Neural cell (in vitro differentiated cells): ENCODE results near the gene RPRD1B. TPM values are rescaled to one million over a fixed set of nuclear protein-coding genes. Genes with fewer than 3 reads are reported as not detected.

ENCODE experiments used
- H2AFZ ChIP-seq: fragments of 200-600, 300-800 bp; sonication (generic), shearing (Covaris generic); 2 replicates; pipeline ENCODE4 v1.6.0; 2014; ENCODE audit warnings: low read depth, mild to moderate bottlenecking, antibody characterized with exemption, low read length, moderate library complexity
- H3F3A ChIP-seq: fragments of 200-600 bp; shearing (Covaris generic); 2 replicates; pipeline ENCODE4 v1.6.1; 2016; ENCODE audit warnings: mild to moderate bottlenecking, moderate library complexity, mixed read lengths, antibody characterized with exemption, low read length; ENCODE audit not compliant: insufficient read depth, poor library complexity, severe bottlenecking
- H3K27ac ChIP-seq: fragments of 200-600, 300-800 bp; sonication (generic), shearing (Covaris generic); 2 replicates; pipeline ENCODE4 v1.5.1; 2014; ENCODE audit warnings: mild to moderate bottlenecking, low read length, moderate library complexity
- H3K27me3 ChIP-seq: fragments of 300-800, 200-600 bp; sonication (generic), shearing (Covaris generic); 2 replicates; pipeline ENCODE4 v1.6.0; 2014; ENCODE audit warnings: mild to moderate bottlenecking, low read depth, low read length, moderate library complexity; ENCODE audit not compliant: insufficient read depth
- H3K36me3 ChIP-seq: fragments of 300-800, 200-600 bp; sonication (generic), shearing (Covaris generic); 2 replicates; pipeline ENCODE4 v1.5.1; 2014; ENCODE audit warnings: mild to moderate bottlenecking, antibody characterized with exemption, low read length, moderate library complexity; ENCODE audit not compliant: insufficient read depth
- H3K4me2 ChIP-seq: fragments of 300-800, 200-600 bp; sonication (generic), shearing (Covaris generic); 2 replicates; pipeline ENCODE4 v1.6.0; 2014; ENCODE audit warnings: mild to moderate bottlenecking, low read length
- H3K4me3 ChIP-seq: fragments of 300-800, 200-600 bp; sonication (generic), shearing (Covaris generic); 2 replicates; pipeline ENCODE4 v1.5.1; 2014; ENCODE audit warnings: mild to moderate bottlenecking, low read length, moderate library complexity
- H3K79me2 ChIP-seq: fragments of 200-600 bp; shearing (Covaris generic); replicated peaks from 2 replicates; pipeline ENCODE4 v1.6.0; 2014; ENCODE audit warnings: mild to moderate bottlenecking, low read length, moderate library complexity; ENCODE audit not compliant: insufficient read depth
- H3K9ac ChIP-seq: fragments of 300-800, 200-600 bp; sonication (generic), shearing (Covaris generic); 2 replicates; pipeline ENCODE4 v1.6.1; 2016; ENCODE audit warnings: mild to moderate bottlenecking, low read length, mixed read lengths
- H3K9me2 ChIP-seq: fragments of 200-600 bp; shearing (Covaris generic); 2 replicates; pipeline ENCODE4 v1.6.1; 2016; ENCODE audit warnings: mild to moderate bottlenecking, low read length, mixed read lengths; ENCODE audit not compliant: insufficient read depth
- H3K9me3 ChIP-seq: fragments of 200-600, 300-800 bp; sonication (generic), shearing (Covaris generic); 2 replicates; pipeline ENCODE4 v1.6.1; 2016; ENCODE audit warnings: mild to moderate bottlenecking, mixed run types, low read length, moderate library complexity, mixed read lengths
- H4K20me1 ChIP-seq: fragments of 200-600 bp; shearing (Covaris generic); 2 replicates; pipeline ENCODE4 v1.6.1; 2016; ENCODE audit warnings: mild to moderate bottlenecking, mixed run types; ENCODE audit not compliant: insufficient read depth
- EP300 ChIP-seq: fragments of 450-650 bp; conservative IDR thresholded peaks from 2 replicates; pipeline ENCODE4 v1.6.1; 2014; ENCODE audit warnings: antibody characterized with exemption, mild to moderate bottlenecking, moderate library complexity; ENCODE audit not compliant: poor library complexity, severe bottlenecking
- EZH2 ChIP-seq: fragments of 200-600, 300-800 bp; shearing (Covaris generic), sonication (generic); IDR thresholded peaks from 2 replicates; pipeline ENCODE4 v1.6.1; 2014; ENCODE audit warnings: antibody characterized with exemption, low read length, borderline replicate concordance, mild to moderate bottlenecking; ENCODE audit not compliant: insufficient read depth, poor library complexity, severe bottlenecking
- MXI1 ChIP-seq: fragments of 450-650 bp; conservative IDR thresholded peaks from 2 replicates; pipeline ENCODE4 v1.6.1; 2014; ENCODE audit warnings: antibody characterized with exemption, mild to moderate bottlenecking; ENCODE audit not compliant: poor library complexity, severe bottlenecking
- POLR2AphosphoS5 ChIP-seq: IDR thresholded peaks from 2 replicates; pipeline ENCODE4 v1.6.1; 2012
- RAD21 ChIP-seq: fragments of 450-650 bp; conservative IDR thresholded peaks from 2 replicates; pipeline ENCODE4 v1.6.1; 2014; ENCODE audit warnings: antibody characterized with exemption, mild to moderate bottlenecking, moderate library complexity
- SMC3 ChIP-seq: fragments of 450-650 bp; conservative IDR thresholded peaks from 2 replicates; pipeline ENCODE4 v1.6.1; 2014; ENCODE audit warnings: antibody characterized with exemption, mild to moderate bottlenecking, moderate library complexity; ENCODE audit not compliant: poor library complexity
- TAF1 ChIP-seq: IDR thresholded peaks from 2 replicates; pipeline ENCODE4 v1.6.1; 2012; ENCODE audit warnings: low read depth
- polyA plus RNA-seq: library from polyadenylated mRNA; depleted of rRNA; stranded (reverse); fragments of >200 nt; gene quantifications from 2 replicates; pipeline ENCODE4 v1.2.3, GENCODE V29; 2014
- TF ChIP-seq, protein P1 (sequence below): IDR thresholded peaks from 2 replicates; pipeline ENCODE4 v1.6.1; 2012; ENCODE audit warnings: borderline replicate concordance
- TF ChIP-seq, protein P2 (sequence below): fragments of 450-650 bp; IDR thresholded peaks from 2 replicates; pipeline ENCODE4 v1.5.1; 2014; ENCODE audit warnings: antibody characterized with exemption, mild to moderate bottlenecking, moderate library complexity; ENCODE audit not compliant: poor library complexity, severe bottlenecking

Gene RPRD1B
- polyA plus RNA-seq, 1 donor from 2014 or later, result 23.4 TPM

DNA sequence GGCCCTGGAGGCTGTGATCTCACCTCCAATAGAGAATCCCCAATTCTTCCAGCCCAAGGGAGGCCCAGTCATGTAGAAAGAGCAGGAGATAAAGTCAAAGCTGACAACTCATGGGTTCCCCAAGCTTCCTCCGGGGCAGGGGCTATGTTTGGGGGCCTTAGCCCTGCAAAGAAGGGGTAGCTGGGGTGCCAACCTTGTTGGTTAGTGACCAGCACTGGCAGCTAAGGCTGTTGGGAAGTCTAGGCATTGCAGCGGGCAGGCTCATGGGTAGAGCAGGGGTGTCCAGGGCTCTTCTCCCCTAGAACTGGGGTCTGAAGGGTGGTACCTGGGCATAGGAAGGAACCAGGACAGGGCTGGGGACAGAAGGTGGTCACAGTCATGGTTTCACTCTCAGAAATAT is 95.1 kb downstream of the RPRD1B start:
- H3K9me2 ChIP-seq, result no peaks in the 10 kb centered on the region
- TF ChIP-seq SMC3 (no peak), MXI1 (no peak), EZH2 (no peak), EP300 (no peak), RAD21 (no peak), POLR2AphosphoS5 (no peak), TAF1 (no peak)
- TF ChIP-seq, protein P1, sequence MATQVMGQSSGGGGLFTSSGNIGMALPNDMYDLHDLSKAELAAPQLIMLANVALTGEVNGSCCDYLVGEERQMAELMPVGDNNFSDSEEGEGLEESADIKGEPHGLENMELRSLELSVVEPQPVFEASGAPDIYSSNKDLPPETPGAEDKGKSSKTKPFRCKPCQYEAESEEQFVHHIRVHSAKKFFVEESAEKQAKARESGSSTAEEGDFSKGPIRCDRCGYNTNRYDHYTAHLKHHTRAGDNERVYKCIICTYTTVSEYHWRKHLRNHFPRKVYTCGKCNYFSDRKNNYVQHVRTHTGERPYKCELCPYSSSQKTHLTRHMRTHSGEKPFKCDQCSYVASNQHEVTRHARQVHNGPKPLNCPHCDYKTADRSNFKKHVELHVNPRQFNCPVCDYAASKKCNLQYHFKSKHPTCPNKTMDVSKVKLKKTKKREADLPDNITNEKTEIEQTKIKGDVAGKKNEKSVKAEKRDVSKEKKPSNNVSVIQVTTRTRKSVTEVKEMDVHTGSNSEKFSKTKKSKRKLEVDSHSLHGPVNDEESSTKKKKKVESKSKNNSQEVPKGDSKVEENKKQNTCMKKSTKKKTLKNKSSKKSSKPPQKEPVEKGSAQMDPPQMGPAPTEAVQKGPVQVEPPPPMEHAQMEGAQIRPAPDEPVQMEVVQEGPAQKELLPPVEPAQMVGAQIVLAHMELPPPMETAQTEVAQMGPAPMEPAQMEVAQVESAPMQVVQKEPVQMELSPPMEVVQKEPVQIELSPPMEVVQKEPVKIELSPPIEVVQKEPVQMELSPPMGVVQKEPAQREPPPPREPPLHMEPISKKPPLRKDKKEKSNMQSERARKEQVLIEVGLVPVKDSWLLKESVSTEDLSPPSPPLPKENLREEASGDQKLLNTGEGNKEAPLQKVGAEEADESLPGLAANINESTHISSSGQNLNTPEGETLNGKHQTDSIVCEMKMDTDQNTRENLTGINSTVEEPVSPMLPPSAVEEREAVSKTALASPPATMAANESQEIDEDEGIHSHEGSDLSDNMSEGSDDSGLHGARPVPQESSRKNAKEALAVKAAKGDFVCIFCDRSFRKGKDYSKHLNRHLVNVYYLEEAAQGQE, result no peak
- TF ChIP-seq, protein P2, sequence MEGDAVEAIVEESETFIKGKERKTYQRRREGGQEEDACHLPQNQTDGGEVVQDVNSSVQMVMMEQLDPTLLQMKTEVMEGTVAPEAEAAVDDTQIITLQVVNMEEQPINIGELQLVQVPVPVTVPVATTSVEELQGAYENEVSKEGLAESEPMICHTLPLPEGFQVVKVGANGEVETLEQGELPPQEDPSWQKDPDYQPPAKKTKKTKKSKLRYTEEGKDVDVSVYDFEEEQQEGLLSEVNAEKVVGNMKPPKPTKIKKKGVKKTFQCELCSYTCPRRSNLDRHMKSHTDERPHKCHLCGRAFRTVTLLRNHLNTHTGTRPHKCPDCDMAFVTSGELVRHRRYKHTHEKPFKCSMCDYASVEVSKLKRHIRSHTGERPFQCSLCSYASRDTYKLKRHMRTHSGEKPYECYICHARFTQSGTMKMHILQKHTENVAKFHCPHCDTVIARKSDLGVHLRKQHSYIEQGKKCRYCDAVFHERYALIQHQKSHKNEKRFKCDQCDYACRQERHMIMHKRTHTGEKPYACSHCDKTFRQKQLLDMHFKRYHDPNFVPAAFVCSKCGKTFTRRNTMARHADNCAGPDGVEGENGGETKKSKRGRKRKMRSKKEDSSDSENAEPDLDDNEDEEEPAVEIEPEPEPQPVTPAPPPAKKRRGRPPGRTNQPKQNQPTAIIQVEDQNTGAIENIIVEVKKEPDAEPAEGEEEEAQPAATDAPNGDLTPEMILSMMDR, result no peak
- no peaks in the 10 kb centered on the region for H4K20me1 ChIP-seq

DNA sequence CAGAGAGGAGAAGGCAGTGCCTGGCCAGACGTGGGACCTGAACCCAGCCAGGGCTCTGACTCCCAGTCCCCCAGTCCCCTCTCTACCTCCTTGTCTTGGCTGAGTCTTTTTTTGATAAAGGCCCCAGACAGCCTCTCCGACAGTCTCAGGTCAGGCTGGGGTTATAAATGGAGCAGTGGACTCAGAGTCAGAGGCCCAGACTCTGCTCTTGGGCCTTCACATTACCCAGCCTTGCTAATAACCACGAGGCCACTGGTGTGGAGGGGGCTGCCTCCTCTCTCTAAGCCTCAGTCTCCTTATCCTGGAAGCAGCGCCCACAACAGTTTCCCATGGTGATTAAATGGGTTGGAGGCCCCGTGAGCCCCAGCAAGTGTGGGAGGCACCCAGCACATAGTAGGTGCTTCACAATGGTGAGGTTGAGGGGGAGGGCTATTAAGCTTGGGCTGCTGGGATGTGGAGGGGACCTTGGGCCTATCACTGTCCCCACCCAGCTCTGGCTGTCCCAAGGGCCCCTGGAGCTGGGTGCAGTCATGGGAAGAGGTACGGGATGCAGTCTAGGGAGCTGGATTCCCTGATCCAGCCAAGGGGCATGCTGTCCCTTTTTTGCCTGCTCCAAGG is 95.8 kb downstream of the RPRD1B start:
- no peak for TF ChIP-seq EP300
- no peak for TF ChIP-seq RAD21
- TF ChIP-seq SMC3, result no peak
- TF ChIP-seq, protein P2, result no peak
- TF ChIP-seq, protein P1, result no peak
- no peak for TF ChIP-seq TAF1
- no peak for TF ChIP-seq EZH2
- Histone ChIP-seq H3K4me2 (no peak overlapping the region), H3K36me3 (no peaks in the 10 kb centered on the region), H3K27ac (no peak overlapping the region), H3K9ac (no peak overlapping the region), H4K20me1 (no peaks in the 10 kb centered on the region), H3K4me3 (no peak overlapping the region), H3F3A (no peaks in the 10 kb centered on the region), H3K9me3 (no peaks in the 10 kb centered on the region), H3K79me2 (no peaks in the 10 kb centered on the region), H3K27me3 (no peaks in the 10 kb centered on the region), H3K9me2 (no peaks in the 10 kb centered on the region), H2AFZ (no peak overlapping the region)

More for the DNA sequence above, 95.1 kb downstream of the RPRD1B start:
- no peak overlapping the region for H3K27ac ChIP-seq
- H3K4me2 ChIP-seq, result no peak overlapping the region
- H3K9me3 ChIP-seq, result no peaks in the 10 kb centered on the region
- no peaks in the 10 kb centered on the region for H3F3A ChIP-seq
- H3K36me3 ChIP-seq, result no peaks in the 10 kb centered on the region
- H3K9ac ChIP-seq, result no peak overlapping the region
- no peak overlapping the region for H3K4me3 ChIP-seq
- no peaks in the 10 kb centered on the region for H3K79me2 ChIP-seq
- no peak overlapping the region for H2AFZ ChIP-seq
- no peaks in the 10 kb centered on the region for H3K27me3 ChIP-seq
